Peyer's patch (tissue), 4 donors: ENCODE data around the gene GPR162.

Source experiments
- CTCF ChIP-seq, 6 experiments: fragments of 450-650 bp in 4 of 6; fragments of 200-600 bp in 2 of 6; sonication (generic) in 1 of 6; IDR thresholded peaks; one replicate each; pipeline ENCODE4 v1.5.1; 2017 to 2019; ENCODE audit warnings: antibody characterized with exemption in 6 of 6, mild to moderate bottlenecking in 3 of 6, moderate library complexity in 1 of 6
- POLR2A ChIP-seq, 2 donors: fragments of 450-650 bp; IDR thresholded peaks; one replicate each; pipeline ENCODE4 v1.5.1; 2017; ENCODE audit warnings: antibody characterized with exemption in 2 of 2, mild to moderate bottlenecking in 2 of 2, moderate library complexity in 2 of 2

GRCh38 chr12:6860942-6861341, 39.3 kb downstream of the GPR162 start:
- TF ChIP-seq CTCF (IDR thresholded peaks at IDR 0.05) (no peak), POLR2A (IDR thresholded peaks at IDR 0.05) (no peak)
